ENCODE data around the gene IP6K3.

The IP6K3 gene

GRCh38 chr6:33678233-33678931 lies 68.3 kb downstream of the IP6K3 start:
- no peak for TF ChIP-seq REST (IDR thresholded peaks at IDR 0.05; ENCODE audit: insufficient replicate concordance, low read depth)
- no peak for TF ChIP-seq CTCF (IDR thresholded peaks at IDR 0.05; ENCODE audit: insufficient read depth, low read length)
- TF ChIP-seq GABPA (IDR thresholded peaks at IDR 0.05; ENCODE audit: low read depth), result no peak
- TF ChIP-seq POLR2AphosphoS5 (IDR thresholded peaks at IDR 0.05; ENCODE audit: low read depth), result no peak
- no peak for TF ChIP-seq SPI1 (IDR thresholded peaks at IDR 0.05; ENCODE audit: borderline replicate concordance, low read depth)
- Histone ChIP-seq H3K27ac (replicated peaks) (no peak overlapping the region), H3K4me3 (replicated peaks; ENCODE audit: insufficient read depth, low read length) (no peak overlapping the region)

GRCh38 chr6:33677689-33678088 lies 69.0 kb downstream of the IP6K3 start:
- no peak overlapping the region for H3K4me3 ChIP-seq (replicated peaks; ENCODE audit: insufficient read depth, low read length)
- no peak overlapping the region for H3K27ac ChIP-seq (replicated peaks)
- no peak for TF ChIP-seq REST (IDR thresholded peaks at IDR 0.05; ENCODE audit: insufficient replicate concordance, low read depth)
- TF ChIP-seq CTCF (IDR thresholded peaks at IDR 0.05; ENCODE audit: insufficient read depth, low read length), result no peak
- DNase-seq (ENCODE audit: low read depth in 1 of 2, low spot score in 1 of 2), result no peak
- no peaks in the 10 kb centered on the region for H3K27me3 ChIP-seq (ENCODE audit: insufficient read depth, poor library complexity, severe bottlenecking)

More at GRCh38 chr6:33678233-33678931, 68.3 kb downstream of the IP6K3 start:
- no peak for DNase-seq (ENCODE audit: low read depth in 1 of 2, low spot score in 1 of 2)
- no peaks in the 10 kb centered on the region for H3K27me3 ChIP-seq (ENCODE audit: insufficient read depth, poor library complexity, severe bottlenecking)

- no peak for DNase-seq (ENCODE audit: low read depth in 1 of 2, low spot score in 1 of 2)
- H3K4me3 ChIP-seq (replicated peaks; ENCODE audit: insufficient read depth, low read length), result no peak overlapping the region
- H3K27ac ChIP-seq (replicated peaks), result no peak overlapping the region
- H3K27me3 ChIP-seq (ENCODE audit: insufficient read depth, poor library complexity, severe bottlenecking), result no peaks in the 10 kb centered on the region
- TF ChIP-seq GABPA (IDR thresholded peaks at IDR 0.05; ENCODE audit: low read depth), result no peak
- TF ChIP-seq REST (IDR thresholded peaks at IDR 0.05; ENCODE audit: insufficient replicate concordance, low read depth), result no peak
- TF ChIP-seq SPI1 (IDR thresholded peaks at IDR 0.05; ENCODE audit: borderline replicate concordance, low read depth), result no peak
- TF ChIP-seq CTCF (IDR thresholded peaks at IDR 0.05; ENCODE audit: insufficient read depth, low read length), result no peak
- TF ChIP-seq POLR2AphosphoS5 (IDR thresholded peaks at IDR 0.05; ENCODE audit: low read depth), result no peak
These were observed 69.5 kb downstream of the IP6K3 start for GRCh38 chr6:33677143-33677660.

All from HL-60 (cell line).